Keratinocyte (primary cell): ENCODE measurements around the gene GPBP1. TPM values are rescaled to one million over a fixed set of nuclear protein-coding genes. Genes with fewer than 3 reads are reported as not detected.
"Not testable (repeated sequence)": the region's sequence is repeated elsewhere in the genome, so short reads cannot be mapped to it uniquely, and the experiment has no call there.

Experiments
- DNase-seq: peaks from one replicate; pipeline ENCODE4 v3.0.0-alpha.2; 2011; ENCODE audit warnings: low read depth, missing footprints, low spot score
- FAIRE-seq: peaks from 2 replicates; lab custom pipeline; 2011; peaks lifted over from hg19 to GRCh38; lab: Jason Lieb, UNC
- H2AFZ ChIP-seq: 2 replicates; pipeline ENCODE4 v1.6.0; 2012; ENCODE audit warnings: low read length, control low read depth, inconsistent platforms; ENCODE audit not compliant: control insufficient read depth
- H3K27ac ChIP-seq: 2 replicates; pipeline ENCODE4 v1.5.1; 2011; ENCODE audit warnings: low read length; ENCODE audit not compliant: control insufficient read depth, insufficient read depth
- H3K27me3 ChIP-seq: 3 replicates; pipeline ENCODE4 v1.6.0; 2011; ENCODE audit warnings: low read length; ENCODE audit not compliant: control insufficient read depth, insufficient read depth; ENCODE audit errors: extremely low read depth
- H3K36me3 ChIP-seq, 2 experiments: 2 replicates in 1 of 2; 3 replicates in 1 of 2; pipeline ENCODE4 v1.5.1; 2011; ENCODE audit warnings: low read length in 2 of 2, mild to moderate bottlenecking in 1 of 2; ENCODE audit not compliant: control insufficient read depth in 2 of 2, insufficient read depth in 2 of 2; ENCODE audit errors: extremely low read depth in 1 of 2
- H3K4me1 ChIP-seq: 3 replicates; pipeline ENCODE4 v1.5.1; 2011; ENCODE audit warnings: low read length; ENCODE audit not compliant: control insufficient read depth, insufficient read depth; ENCODE audit errors: extremely low read depth
- H3K4me2 ChIP-seq: 3 replicates; pipeline ENCODE4 v1.6.0; 2011; ENCODE audit warnings: low read depth, low read length; ENCODE audit not compliant: control insufficient read depth, insufficient read depth; ENCODE audit errors: extremely low read depth
- H3K4me3 ChIP-seq, 3 experiments: fragments of 200-600 bp in 1 of 3; sonication (generic) in 1 of 3; 2 replicates in 2 of 3; 3 replicates in 1 of 3; pipeline ENCODE4 v1.5.1; 2011 to 2016; ENCODE audit warnings: low read length in 3 of 3, mild to moderate bottlenecking in 3 of 3, control low read depth in 2 of 3, inconsistent platforms in 1 of 3, low read depth in 1 of 3, mixed read lengths in 1 of 3, mixed run types in 1 of 3, moderate library complexity in 1 of 3; ENCODE audit not compliant: control insufficient read depth in 2 of 3, insufficient read depth in 2 of 3; ENCODE audit errors: extremely low read depth in 1 of 3
- H3K79me2 ChIP-seq: 2 replicates; pipeline ENCODE4 v1.6.0; 2012; ENCODE audit warnings: low read length; ENCODE audit not compliant: control insufficient read depth, insufficient read depth
- H3K9ac ChIP-seq: 3 replicates; pipeline ENCODE4 v1.6.0; 2011; ENCODE audit warnings: low read length; ENCODE audit not compliant: control insufficient read depth, insufficient read depth; ENCODE audit errors: extremely low read depth
- H3K9me1 ChIP-seq: 3 replicates; pipeline ENCODE4 v1.6.0; 2011; ENCODE audit warnings: low read length; ENCODE audit not compliant: control insufficient read depth, insufficient read depth; ENCODE audit errors: extremely low read depth
- H3K9me3 ChIP-seq: 2 replicates; pipeline ENCODE4 v1.5.1; 2012; ENCODE audit warnings: low read depth, low read length; ENCODE audit not compliant: control insufficient read depth
- H4K20me1 ChIP-seq: 3 replicates; pipeline ENCODE4 v1.6.0; 2011; ENCODE audit warnings: low read length; ENCODE audit not compliant: control insufficient read depth, insufficient read depth; ENCODE audit errors: extremely low read depth
- EZH2 ChIP-seq: IDR thresholded peaks from one replicate; pipeline ENCODE4 v1.6.1; 2012; ENCODE audit warnings: inconsistent platforms, mild to moderate bottlenecking, low read length, moderate library complexity
- dilution Hi-C: fragments of 300-500 bp; cut with MboI; formaldehyde crosslinking; loops from one replicate; pipeline ENCODE4 v1.7.0; 2020; ENCODE audit warnings: low sequenced_read_pairs; ENCODE audit not compliant: extremely low pct_ligation_motif_present
- polyA plus RNA-seq, 5 experiments: library from polyadenylated mRNA; depleted of rRNA in 3 of 5; stranded (reverse) in 3 of 5; stranded (forward) in 1 of 5; unstranded in 1 of 5; fragments of >200 nt; gene quantifications; 1 replicate in 1 of 5; 2 replicates in 3 of 5; 3 replicates in 1 of 5; pipeline versions ENCODE4 v1.2.1 to v1.2.3, GENCODE V29; 2011 to 2012; ENCODE audit warnings: missing spikeins in 2 of 5, low read depth in 1 of 5, low replicate concordance in 1 of 5
- TF ChIP-seq, protein P1 (sequence below), 3 experiments: IDR thresholded peaks in 1 of 3; conservative IDR thresholded peaks in 1 of 3; optimal IDR thresholded peaks in 1 of 3; 2 replicates in 2 of 3; 3 replicates in 1 of 3; pipeline versions ENCODE3 to v1.5.1; 2011; ENCODE audit warnings: low read length in 3 of 3, mild to moderate bottlenecking in 3 of 3, moderate library complexity in 2 of 3, control low read depth in 1 of 3, inconsistent platforms in 1 of 3; ENCODE audit not compliant: insufficient read depth in 2 of 3; ENCODE audit errors: extremely low read depth in 1 of 3

The GPBP1 gene
- polyA plus RNA-seq, 1 donor (not counting 4 experiments of a cell fraction or from before 2014, with no cell fraction given), result 44.1 TPM

DNA sequence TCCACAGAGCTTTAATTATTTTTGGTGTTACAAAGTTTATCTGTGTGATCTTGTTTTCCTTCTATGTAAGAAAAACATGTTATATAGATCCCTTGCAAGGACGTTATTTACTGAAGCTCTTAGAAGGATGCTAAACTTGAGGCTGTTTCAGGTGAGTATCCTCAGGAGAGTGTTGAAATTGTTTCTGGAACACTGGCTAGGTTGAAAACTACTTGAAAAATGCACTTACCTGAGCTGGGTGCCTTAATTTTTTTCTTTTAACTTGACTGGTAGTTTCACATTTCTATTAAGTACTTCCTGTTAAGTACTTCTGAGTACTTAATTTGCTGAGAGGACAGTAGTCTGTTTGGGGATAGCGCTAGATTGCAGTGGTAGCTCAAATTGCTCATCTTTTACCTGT, 18.1 kb downstream of the GPBP1 start:
- Histone ChIP-seq H3K79me2 (peaks cover 99% of the 10 kb centered on the region), H3K4me2 (no peak overlapping the region), H3K36me3 (peaks cover 2 to 4% of the 10 kb centered on the region in 2 experiments), H3K9me1 (no peaks in the 10 kb centered on the region), H4K20me1 (peaks cover 14% of the 10 kb centered on the region), H3K9ac (no peak overlapping the region), H3K4me3 (no peak overlapping the region), H3K27me3 (no peaks in the 10 kb centered on the region), H2AFZ (no peak overlapping the region), H3K4me1 (peaks cover 9% of the 10 kb centered on the region), H3K27ac (no peak overlapping the region), H3K9me3 (no peaks in the 10 kb centered on the region)
- no peak for FAIRE-seq
- DNase-seq, result no peak
- dilution Hi-C loops, result no loop called here
- no peak for TF ChIP-seq EZH2
- TF ChIP-seq, protein P1, sequence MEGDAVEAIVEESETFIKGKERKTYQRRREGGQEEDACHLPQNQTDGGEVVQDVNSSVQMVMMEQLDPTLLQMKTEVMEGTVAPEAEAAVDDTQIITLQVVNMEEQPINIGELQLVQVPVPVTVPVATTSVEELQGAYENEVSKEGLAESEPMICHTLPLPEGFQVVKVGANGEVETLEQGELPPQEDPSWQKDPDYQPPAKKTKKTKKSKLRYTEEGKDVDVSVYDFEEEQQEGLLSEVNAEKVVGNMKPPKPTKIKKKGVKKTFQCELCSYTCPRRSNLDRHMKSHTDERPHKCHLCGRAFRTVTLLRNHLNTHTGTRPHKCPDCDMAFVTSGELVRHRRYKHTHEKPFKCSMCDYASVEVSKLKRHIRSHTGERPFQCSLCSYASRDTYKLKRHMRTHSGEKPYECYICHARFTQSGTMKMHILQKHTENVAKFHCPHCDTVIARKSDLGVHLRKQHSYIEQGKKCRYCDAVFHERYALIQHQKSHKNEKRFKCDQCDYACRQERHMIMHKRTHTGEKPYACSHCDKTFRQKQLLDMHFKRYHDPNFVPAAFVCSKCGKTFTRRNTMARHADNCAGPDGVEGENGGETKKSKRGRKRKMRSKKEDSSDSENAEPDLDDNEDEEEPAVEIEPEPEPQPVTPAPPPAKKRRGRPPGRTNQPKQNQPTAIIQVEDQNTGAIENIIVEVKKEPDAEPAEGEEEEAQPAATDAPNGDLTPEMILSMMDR (optimal IDR thresholded peaks at IDR 0.05 in 1 of 3, IDR thresholded peaks at IDR 0.05 in 1 of 3, conservative IDR thresholded peaks at IDR 0.05 in 1 of 3; ENCODE audit: extremely low read depth in 1 of 3, insufficient read depth in 2 of 3, low read length in 3 of 3), result no peak

DNA sequence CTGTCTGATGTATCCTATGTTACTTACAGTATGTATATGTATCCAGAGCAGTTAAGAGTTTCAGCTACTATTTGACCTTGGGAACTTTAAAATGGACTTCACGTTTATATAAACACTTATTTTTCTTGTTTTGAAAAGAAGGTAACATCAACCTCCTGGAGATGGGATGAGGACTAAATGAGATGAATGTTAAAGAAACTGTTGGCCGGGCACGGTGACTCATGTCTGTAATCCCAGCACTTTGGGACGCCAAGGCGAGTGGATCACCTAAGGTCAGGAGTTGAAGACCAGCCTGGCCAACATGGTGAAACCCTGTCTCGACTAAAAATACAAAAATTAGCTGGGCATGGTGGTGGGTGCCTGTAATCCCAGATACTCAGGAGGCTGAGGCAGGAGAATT, 19.0 kb downstream of the GPBP1 start:
- DNase-seq, H3K4me2 ChIP-seq, H3K36me3 ChIP-seq, H3K27me3 ChIP-seq, H2AFZ ChIP-seq, H3K4me1 ChIP-seq, H3K27ac ChIP-seq, H3K9me1 ChIP-seq, FAIRE-seq, H3K4me3 ChIP-seq, dilution Hi-C loops, H3K9me3 ChIP-seq, H3K9ac ChIP-seq: not testable (repeated sequence)
- Histone ChIP-seq H4K20me1 (peaks cover 17% of the 10 kb centered on the region), H3K79me2 (peaks cover 99% of the 10 kb centered on the region)

DNA sequence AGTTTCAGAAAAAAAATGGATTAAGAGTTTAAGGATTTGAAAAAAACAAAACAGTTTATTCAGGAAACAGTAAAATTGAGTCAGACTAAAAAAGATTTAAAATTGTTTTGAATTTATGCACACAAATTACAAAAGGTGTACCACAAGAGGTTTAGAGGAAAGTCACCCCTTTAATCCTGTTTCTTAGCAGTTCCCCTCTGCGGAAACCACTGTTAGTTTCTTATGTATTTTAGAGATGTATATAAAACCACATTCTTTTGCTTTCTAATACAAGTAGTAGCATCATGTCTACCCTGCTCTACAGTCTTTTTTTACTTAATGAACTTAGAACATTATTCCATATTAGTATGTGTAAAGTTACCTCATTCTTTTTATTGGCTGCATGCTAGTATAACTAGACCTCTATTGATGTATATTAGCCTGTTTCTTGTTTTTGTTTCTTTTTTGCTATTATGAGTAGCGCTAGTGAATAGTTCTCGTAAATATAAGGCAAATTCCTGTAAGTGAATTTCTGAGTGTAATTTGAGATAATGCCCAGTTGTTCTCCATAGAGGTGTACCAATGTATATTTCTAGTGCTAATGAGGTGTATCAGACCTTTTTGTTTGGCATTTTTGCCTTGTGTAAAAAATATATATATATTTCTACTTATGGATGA, 20.0 kb downstream of the GPBP1 start:
- Histone ChIP-seq H2AFZ (no peak overlapping the region), H3K4me1 (no peaks in the 10 kb centered on the region), H3K79me2 (peaks cover 99% of the 10 kb centered on the region), H3K9ac (no peak overlapping the region), H3K9me1 (no peaks in the 10 kb centered on the region), H3K4me2 (no peak overlapping the region), H4K20me1 (peaks cover 13% of the 10 kb centered on the region), H3K27ac (no peak overlapping the region), H3K9me3 (no peaks in the 10 kb centered on the region), H3K4me3 (no peak overlapping the region), H3K36me3 (peaks cover 2 to 4% of the 10 kb centered on the region in 2 experiments), H3K27me3 (no peaks in the 10 kb centered on the region)
- no peak for TF ChIP-seq EZH2
- TF ChIP-seq, protein P1 (optimal IDR thresholded peaks at IDR 0.05 in 1 of 3, IDR thresholded peaks at IDR 0.05 in 1 of 3, conservative IDR thresholded peaks at IDR 0.05 in 1 of 3; ENCODE audit: extremely low read depth in 1 of 3, insufficient read depth in 2 of 3, low read length in 3 of 3), result no peak
- DNase-seq, result no peak
- dilution Hi-C loops, result no loop called here
- FAIRE-seq, result no peak
